NCI-H146 (cell line): ENCODE measurements around the gene TENM3.

Experiments
- DNase-seq: peaks from one replicate; lab custom pipeline; 2025; lab: John Stamatoyannopoulos, UW

TENM3 gene

GRCh38 chr4:182627996-182628395, 384.8 kb downstream of the TENM3 start:
- DNase-seq = no peak

- DNase-seq = no peak
Observed at GRCh38 chr4:182628544-182628943, 385.3 kb downstream of the TENM3 start.

GRCh38 chr4:182629096-182629495, 385.9 kb downstream of the TENM3 start:
- DNase-seq = no peak

- no peak for DNase-seq
Observed at GRCh38 chr4:182640491-182640890, 397.3 kb downstream of the TENM3 start.

- DNase-seq = peak; percentile 90
Observed at GRCh38 chr4:182640932-182641331, 397.7 kb downstream of the TENM3 start.

GRCh38 chr4:182642831-182643230, 399.6 kb downstream of the TENM3 start:
- peak; percentile 30 for DNase-seq

GRCh38 chr4:182643801-182644682, 400.8 kb downstream of the TENM3 start:
- DNase-seq = no peak

- no peak for DNase-seq
Observed at GRCh38 chr4:182644683-182645050, 401.5 kb downstream of the TENM3 start.

GRCh38 chr4:182645511-182645910, 402.3 kb downstream of the TENM3 start:
- DNase-seq = no peak

- DNase-seq = no peak
Observed at GRCh38 chr4:182647646-182648300, 404.6 kb downstream of the TENM3 start.

- DNase-seq = no peak
Observed at GRCh38 chr4:182648766-182649165, 405.6 kb downstream of the TENM3 start.

- no peak for DNase-seq
Observed at GRCh38 chr4:182649698-182650477, 406.7 kb downstream of the TENM3 start.

- no peak for DNase-seq
Observed at GRCh38 chr4:182653596-182653995, 410.4 kb downstream of the TENM3 start.

- DNase-seq = no peak
Observed at GRCh38 chr4:182655340-182655739, 412.1 kb downstream of the TENM3 start.

- DNase-seq = no peak
Observed at GRCh38 chr4:182662551-182662950, 419.3 kb downstream of the TENM3 start.

GRCh38 chr4:182671231-182671630, 428.0 kb downstream of the TENM3 start:
- no peak for DNase-seq

GRCh38 chr4:182671749-182672148, 428.5 kb downstream of the TENM3 start:
- DNase-seq = no peak

- no peak for DNase-seq
Observed at GRCh38 chr4:182678590-182678989, 435.4 kb downstream of the TENM3 start.

GRCh38 chr4:182679533-182679932, 436.3 kb downstream of the TENM3 start:
- DNase-seq = no peak

- DNase-seq = no peak
Observed at GRCh38 chr4:182680234-182680653, 437.0 kb downstream of the TENM3 start.

GRCh38 chr4:182683661-182684060, 440.5 kb downstream of the TENM3 start:
- no peak for DNase-seq

- no peak for DNase-seq
Observed at GRCh38 chr4:182684796-182685195, 441.6 kb downstream of the TENM3 start.

- DNase-seq = no peak
Observed at GRCh38 chr4:182688081-182688480, 444.9 kb downstream of the TENM3 start.
